NCI-H524 (cell line): ENCODE data around the gene ZNF732.
"Not testable (repeated sequence)": the region's sequence is repeated elsewhere in the genome, so short reads cannot be mapped to it uniquely, and the experiment has no call there.

ENCODE experiments used
- DNase-seq, 2 experiments: peaks; one replicate each; lab custom pipeline; 2025; lab: John Stamatoyannopoulos, UW

ZNF732 gene

DNA sequence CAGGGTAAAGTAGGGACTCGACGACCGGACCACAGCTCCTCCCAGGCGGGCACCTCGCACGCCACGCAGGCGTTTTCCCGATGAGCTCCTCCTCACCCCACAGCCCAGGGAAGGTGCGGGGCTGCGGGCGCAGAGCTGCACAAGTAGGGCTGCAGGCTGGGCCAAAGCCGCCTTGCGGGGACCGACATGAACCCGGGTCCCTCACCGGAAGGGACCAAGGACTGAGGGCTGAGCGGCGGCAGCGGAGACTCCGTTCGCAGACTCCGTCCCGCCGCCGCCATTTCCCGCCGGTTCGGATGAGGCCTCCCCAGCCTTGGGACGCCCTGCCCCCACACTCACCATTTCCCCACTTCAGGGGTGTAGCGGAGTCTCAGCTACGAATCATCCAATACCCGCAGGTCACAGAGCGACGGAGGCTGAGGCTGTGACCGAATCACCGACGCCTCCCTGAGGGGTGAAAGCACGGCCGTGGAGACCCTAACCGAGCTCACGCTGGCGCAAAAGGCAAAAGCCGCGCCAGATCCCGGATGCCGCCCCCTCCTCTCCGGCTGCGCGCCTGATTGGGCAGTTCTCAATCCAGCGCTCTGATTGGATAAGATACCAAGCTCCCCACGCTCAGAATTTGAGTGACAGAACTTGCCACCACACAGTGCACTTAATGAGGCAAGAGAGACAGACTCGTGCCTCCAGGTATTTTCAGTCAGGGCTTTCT is at the start of gene ZNF732:
Gene ZNF732 (minus strand): TSS at position 506 of the 712 bp plus-strand sequence. CDS start 164 bp downstream, at position 342.
- no peak for DNase-seq

DNA sequence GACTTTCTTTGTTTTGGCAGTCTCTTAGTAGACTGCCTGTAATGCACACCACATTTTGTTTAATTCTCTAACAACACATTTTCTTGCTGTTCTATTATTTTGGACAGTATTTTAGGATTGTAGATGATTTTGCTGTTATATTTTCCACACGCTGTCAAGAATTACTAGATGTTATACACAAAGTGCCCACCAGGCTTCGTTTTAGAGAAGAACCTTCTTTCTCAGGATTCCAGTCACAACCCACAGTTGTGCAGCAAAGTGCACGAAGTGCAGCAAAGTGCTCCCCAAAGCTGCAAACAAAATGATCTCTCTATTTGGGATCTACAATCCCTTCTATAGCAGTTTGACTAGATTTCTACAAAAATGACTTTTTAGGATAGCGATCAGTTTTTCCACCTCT is 34.7 kb upstream of the ZNF732 start:
- DNase-seq, result no peak

DNA sequence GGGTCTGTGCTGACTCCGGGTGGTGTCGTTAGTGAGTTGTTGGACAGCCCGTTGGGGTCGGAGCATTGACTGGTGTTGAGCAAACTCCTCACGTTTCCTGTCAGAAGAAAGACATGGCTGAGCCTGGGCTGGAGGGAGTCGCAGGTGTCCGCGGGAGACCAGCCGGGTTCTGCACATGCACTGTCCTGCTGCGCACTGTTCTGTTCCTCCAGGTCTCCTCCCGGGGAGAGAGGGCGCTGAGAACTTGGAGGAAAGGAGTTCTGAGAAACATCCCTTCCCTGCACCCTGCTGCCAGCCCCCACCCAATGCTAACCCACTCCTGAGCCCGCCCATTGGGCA is 33.5 kb upstream of the ZNF732 start:
- DNase-seq, result no peak

DNA sequence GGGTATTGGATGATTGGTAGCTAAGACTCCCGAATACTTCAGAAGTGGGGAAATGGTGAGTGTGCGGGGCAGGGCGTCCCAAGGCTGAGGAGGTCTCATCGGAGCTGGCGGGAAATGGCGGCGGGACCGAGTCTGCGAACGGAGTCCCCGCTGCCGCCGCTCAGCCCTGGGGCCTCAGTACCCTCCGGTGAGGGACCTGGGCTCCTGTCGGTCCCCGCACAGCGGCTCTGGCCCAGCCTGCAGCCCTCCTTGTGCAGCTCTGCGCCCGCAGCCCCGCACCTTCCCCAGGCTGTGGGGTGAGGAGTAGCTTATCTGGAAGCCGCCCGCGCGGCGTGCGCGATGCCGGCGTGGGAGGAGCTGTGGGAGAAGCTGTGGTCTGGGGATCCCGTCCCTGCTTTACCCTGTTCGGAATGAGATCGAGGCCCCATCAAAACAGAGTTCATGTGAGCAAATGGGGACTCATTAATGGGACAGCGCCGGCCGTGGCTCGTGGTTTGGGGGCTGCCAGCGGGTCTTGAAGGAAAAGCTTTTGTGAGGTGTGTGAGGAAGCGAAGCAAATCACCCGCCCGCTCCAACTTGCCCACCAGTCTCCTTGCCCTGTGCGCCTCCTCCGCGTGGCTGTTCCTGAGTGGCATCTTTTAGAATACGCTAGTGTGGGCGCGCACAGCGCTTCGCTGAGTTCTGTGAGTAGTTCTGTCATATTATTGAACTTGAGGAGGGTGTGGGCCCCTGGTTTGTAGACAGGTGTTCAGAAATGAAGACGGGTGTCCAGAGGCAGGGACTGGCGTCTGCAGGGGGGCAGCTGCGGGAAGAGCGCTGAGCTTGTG is 32.9 kb upstream of the ZNF732 start:
- DNase-seq, result no peak

DNA sequence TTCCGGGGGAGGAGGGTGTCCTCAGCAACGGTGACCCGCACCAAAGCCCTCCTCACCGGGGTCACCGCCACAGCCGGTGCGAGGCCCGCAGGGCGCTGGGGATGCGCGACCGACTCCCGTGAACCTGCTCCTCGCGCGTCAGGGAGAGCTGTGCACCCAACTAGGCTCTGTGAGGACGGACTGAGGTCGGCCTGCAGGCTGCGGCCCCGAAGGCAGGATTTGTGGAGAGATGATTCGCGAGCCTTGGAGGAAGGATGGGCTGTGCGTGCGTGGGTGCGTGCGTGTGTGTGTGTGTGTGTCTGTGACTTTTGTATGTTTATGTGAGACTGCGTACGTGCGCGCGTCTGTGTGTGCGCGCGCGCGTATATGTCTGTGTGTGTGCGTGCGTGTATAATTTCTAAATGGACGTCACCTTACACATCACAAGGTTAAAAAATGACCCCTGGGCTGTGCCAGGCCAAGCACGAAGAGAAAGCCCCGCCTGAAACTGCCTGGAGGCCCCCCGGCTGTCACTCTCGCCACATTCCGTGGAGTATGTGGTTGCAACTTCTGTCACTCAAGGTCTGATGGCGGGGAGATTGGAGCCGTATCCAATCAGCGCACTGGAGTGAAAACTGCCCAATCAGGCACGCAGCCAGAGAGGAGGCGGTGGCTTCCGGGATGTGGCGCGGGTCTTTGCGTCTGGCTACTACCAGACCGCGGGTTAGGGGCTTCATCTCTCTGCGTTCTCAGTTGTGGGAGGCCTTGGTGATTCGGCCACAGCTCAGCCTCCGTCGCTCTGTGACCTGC is 32.1 kb upstream of the ZNF732 start, which contains the start of gene ZNF141:
Gene ZNF141 (plus strand): TSS at position 672 of the 789 bp plus-strand sequence. CDS start 170 bp downstream, outside the sequence.
- DNase-seq, result peak; percentile 94 to 98

DNA sequence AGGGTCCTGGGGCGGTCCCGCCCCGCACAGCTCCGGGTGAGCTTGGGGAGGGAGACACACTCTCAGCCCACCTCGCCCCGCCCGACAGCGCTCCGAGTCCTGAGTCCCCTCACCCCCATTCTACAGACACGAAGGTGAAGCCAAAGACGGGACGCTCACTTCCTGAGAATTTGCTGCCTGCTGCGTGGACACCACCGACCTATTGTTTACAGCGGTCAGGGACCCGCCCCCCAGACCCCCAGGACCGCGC is 31.5 kb upstream of the ZNF732 start:
- DNase-seq, result no peak

DNA sequence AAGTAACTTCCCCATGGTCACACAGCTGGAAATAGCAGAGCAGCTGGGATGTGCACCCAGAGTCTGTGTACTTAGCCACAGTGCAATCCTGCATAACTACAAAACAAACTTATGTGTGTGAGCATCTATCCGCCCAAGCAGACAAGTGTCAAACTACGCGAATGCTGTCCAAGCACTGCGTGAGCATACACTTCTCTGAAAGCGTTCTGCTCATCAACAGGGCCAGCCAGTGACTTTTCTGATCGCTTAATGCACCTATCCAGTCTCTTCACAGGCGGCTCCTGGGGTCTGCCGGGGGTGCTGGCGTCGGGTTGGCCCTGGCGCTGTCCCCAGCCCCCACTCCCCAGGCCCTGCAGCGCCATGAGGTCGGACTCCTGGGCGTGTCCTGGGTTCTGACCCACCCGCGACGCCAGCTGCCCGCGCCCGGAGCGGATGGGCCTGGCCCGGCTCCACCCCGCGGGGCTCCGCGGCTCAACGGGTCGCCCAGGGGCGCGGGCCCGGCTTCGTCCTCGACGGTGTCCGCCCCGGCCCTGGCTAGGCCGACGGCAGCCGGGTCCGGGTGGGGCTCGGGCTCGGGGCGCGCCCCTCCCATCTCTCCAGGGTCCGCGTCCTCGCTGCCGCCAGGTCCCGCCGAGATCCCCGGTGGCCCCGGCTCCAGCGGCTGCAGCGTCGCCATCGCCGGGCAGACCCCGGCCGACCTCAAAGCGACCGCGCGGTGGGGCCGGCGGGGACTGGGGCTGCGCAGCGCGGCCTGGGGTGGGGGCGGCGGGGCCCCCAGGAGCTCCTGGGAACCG is 31.0 kb upstream of the ZNF732 start:
- DNase-seq, result no peak

DNA sequence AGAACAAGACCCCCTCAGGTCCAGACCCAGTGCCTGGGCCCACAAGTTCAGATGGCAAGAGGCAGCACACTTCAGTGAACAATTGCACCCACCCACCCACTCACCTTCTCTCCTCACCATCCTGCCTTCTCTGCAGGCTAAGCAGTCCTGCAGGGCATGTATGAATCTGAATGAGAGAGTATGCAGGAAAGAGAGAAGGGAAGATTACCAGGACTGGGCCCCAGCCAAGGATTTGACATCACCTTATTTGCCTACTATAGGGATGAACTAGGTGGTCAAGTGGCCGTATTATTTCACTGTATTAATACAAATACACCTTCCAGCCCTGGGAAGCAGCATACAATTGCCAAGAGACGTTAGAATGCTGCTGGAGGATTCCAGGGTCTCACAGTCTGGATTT is 30.2 kb upstream of the ZNF732 start:
- DNase-seq, result no peak

DNA sequence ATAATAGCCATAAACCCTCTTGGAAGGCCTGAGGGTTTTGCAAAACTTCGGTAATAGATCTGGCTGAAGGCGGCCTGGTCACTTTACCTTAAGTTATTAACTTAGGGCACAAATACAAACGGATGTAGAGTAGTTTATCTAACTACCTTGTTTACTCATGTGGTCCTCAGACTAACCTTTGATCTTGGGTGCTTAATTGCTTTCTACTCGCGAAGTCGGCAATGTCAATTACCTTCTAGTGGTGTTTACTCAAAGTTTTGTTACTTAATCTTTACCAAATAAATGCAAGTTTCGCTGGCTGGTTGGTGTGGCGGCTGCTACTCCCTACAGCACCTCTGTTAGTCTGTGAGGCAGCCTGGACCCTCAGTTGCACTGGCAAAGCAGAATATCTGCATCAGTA is 23.5 kb upstream of the ZNF732 start:
- no peak for DNase-seq

DNA sequence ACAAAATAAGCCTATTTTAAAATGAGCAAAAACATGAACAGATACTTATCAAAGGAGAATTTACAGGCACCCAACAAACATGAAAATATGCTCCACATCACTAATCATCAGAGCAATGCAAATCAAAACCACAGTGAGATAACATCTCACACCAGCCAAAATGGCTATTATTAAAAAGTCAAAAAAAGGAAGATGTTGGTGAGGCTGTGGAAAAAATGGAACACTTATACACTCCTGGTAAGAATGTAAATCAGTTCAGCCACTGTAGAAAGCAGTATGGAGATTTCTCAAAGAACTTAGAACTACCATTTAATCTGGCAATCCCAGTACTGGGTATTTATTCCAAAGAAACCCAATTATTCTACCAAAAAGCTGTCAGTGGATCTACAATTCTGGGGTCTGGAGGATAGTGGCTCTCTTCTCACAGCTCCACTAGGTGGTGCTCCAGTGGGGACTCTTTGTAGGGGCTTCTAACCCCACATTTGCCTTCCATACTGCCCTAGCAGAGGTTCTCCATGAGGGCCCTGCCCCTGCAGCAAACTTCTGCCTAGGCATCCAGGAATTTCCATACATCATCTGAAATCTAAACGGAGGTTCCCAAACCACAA is 9.1 kb upstream of the ZNF732 start:
- no peak for DNase-seq

DNA sequence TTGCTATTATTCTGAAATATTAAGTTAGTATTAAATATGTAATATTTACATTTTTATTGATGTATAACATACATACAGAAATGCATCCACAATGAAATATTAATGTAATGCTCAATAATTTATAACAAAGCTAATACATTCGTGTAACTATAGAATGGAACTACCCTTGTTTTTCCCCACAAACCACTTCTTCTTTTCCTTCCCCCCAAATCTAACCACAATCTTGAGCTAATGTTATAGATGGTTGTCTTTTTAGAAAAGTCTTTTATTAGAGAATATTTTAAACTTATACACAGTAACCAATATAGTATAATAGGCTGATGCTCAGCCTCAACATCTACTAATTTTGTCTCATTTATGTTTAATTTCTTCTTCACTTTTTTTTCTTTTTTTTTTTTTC is 4.5 kb upstream of the ZNF732 start:
- DNase-seq, result no peak

DNA sequence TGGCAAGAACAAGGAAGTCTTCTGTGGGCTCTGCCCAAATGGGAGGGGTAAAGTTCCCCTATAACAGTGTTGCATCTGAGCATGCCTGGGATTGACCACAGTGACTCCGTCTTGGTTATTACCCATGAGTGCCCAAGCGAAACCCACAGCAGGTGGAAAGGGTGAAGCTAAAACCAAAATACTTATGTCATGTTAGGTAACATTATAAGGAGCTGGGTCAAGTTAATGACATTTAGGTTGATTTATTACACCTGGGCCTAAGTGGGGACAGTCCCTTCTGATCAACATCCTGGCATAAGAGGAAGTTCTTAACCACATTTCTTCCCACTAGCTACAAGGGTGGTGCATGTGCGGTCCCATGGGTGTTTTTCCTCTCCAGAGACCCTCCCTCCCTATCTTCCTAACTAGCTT is 1.3 kb upstream of the ZNF732 start:
- no peak for DNase-seq

DNA sequence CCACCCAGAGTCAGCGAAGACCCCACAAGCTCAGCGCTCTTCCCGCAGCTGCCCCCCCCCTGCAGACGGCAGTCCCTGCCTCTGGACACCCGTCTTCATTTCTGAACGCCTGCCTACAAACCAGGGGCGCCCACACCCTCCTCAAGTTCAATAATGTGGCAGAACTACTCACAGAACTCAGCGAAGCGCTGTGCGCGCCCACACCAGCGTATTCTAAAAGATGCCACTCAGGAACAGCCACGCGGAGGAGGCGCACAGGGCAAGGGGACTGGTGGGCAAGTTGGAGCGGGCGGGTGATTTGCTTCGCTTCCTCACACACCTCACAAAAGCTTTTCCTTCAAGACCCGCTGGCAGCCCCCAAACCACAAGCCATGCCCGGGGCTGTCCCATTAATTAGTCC is 758 bp downstream of the ZNF732 start:
- DNase-seq, result not testable (repeated sequence)

DNA sequence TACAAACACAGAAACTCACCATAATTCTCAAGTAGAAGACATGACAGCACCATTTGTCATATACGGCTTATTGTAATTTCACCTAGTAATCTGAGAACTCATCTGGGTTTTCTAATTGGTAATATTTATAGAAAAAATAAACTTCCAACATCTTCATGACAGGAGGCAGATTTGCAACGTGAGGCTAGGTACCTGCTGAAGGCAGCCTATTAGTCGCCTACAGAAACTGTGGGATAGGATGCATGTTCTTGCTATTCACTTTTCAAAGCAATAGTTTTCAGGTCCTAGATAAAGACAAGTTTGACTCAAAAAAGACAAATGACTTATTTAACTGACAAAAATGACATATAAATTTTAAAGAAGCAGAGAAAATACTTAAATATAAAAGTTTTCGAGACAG is 2.9 kb downstream of the ZNF732 start:
- no peak for DNase-seq

DNA sequence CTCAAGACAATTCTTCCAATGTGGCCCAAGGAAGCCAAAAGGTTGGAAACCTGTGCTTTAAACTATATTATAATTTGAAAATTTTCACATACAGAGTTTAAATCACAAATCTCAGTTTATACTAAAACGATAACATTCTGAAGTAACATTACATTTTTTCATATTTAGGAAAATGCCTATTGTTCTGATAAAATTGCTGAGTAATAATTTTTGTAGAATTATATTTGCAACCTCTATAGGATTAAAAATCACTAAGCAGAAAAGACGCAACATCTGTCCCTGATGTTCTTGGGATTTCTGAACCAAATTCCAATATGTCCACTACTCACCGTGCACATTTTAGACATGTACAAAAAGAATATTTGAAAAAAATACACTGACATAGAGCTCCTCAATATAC is 10.5 kb downstream of the ZNF732 start:
- no peak for DNase-seq

DNA sequence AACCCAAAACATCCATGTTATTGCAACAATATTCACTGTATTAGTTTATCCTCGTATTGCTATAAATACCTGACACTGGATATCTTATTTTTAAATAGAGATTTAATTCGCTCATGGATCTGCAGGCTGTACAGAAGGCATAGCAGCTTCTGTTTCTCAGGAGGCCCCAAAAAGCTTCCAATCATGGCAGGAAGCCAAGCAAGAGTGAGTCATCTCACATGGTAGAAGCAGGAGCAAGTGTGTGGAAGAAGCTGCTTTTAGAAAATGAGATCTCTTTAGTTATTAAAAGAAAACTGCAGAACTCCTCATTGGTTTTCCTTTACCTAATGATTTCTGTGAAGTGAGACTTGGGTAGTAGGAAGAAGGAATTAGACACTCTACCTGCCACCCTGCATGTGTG is 16.4 kb downstream of the ZNF732 start:
- no peak for DNase-seq

DNA sequence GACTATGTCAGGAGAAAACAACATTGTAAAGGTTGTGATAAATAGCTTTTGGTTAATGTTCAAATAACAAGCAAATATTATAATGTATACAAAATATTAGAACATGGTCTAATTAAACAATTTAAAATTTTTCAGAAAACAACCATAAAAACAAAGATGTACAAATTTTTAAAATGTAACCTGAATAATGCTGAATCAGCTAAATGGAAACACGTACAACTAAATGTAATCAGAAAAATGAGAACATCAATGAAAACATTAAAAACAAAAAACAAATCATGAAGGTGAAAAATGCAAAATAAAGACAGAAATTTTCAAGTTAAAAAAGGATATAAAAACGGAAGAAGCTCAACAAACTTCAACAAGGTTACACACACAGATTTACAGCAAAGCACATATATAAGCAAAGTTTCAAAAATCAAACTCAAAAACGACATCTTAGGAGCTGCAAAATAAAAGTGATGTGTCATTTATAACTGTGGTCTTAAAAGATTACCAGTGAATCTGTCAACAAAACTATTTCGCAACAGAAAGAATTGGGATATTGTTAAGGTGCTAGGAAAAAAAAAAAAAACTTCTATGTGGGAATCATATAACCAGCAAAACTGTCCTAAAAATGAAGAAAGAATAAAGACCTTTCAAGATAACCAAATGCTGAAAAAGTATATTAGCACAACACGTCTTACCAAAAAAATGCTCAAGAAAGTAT is 31.8 kb downstream of the ZNF732 start:
- DNase-seq, result no peak

DNA sequence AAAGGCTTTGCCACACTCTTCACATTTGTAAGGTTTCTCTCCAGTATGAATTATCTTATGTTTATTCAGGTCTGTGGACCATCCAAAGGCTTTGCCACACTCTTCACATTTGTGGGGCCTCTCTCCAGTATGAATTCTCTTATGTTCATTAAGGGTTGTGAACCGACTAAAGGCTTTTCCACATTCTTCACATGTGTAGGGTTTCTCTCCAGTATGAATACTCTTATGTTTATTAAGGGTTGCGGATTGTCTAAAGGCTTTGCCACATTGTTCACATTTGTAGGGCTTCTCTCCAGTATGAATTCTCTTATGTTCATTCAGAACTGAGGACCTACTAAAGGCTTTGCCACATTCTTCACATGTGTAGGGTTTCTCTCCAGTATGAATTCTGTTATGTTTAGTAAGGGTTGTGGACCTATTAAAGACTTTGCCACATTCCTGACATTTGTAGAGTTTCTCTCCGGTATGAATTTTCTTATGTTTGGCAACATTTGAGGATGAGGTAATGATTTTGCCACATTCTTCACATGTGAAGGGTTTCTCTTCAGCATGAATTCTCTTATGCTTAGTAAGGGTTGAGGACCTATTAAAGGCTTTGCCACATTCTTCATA is 33.7 kb downstream of the ZNF732 start:
- DNase-seq, result no peak

DNA sequence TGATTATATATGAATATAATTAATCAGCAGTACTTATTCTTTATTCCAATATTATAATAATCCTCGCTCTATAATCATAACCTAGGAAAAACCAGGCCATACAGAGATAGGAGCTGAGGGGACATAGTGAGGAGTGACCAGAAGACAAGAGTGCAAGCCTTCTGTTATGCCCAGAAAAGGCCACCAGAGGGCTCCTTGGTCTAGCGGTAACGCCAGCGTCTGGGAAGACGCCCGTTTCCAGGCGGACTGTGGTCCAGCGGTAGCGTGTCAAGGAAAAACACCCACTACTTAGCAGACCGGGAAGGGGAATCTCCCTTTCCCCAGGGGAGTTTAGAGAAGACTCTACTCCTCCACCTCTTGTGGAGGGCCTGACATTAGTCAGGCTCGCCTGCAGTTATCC is 46.0 kb downstream of the ZNF732 start:
- DNase-seq, result peak in 1 of 2 experiments; percentile 22

DNA sequence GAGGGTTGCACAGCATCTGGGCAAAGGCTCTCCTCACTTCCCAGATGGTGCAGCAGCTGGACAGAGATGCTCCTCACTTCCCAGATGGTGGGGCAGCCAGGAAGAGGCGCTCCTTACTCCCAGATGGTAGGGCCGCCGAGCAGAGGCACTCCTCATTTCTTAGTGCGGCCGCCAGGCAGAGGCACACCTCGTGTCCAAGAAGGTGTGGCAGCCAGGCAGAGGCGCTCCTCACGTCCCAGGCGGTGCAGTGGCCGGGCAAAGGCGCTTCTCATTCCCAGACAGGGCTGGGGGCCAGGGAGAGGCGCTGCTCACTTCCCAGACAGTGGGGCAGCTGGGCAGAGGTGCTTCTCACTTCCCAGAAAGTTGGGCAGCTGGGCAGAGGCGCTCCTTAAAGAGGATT is 48.8 kb downstream of the ZNF732 start:
- DNase-seq, result no peak
